Gastroesophageal sphincter (tissue), 4 donors: Measurements from ENCODE around the gene TUT4. TPM values are rescaled to one million over a fixed set of nuclear protein-coding genes. Genes with fewer than 3 reads are reported as not detected.

Source experiments
- ATAC-seq: fragments of 150-250 bp; one replicate; pipeline ENCODE4 v1.9.1; 2016; ENCODE audit warnings: mild to moderate bottlenecking, moderate library complexity
- H3K27ac ChIP-seq, 4 donors: fragments of 200-600 bp; sonication (generic) in 3 of 4; 1 replicate in 3 of 4; 2 replicates in 1 of 4; pipeline ENCODE4 v1.5.1; 2016 to 2019
- H3K27me3 ChIP-seq: fragments of 200-600 bp; sonication (generic); one replicate; pipeline ENCODE4 v1.5.1; 2019
- H3K36me3 ChIP-seq, 2 donors: fragments of 200-600 bp; sonication (generic); one replicate each; pipeline ENCODE4 v1.5.1; 2019; ENCODE audit warnings: control low read depth in 1 of 2
- H3K4me1 ChIP-seq, 3 donors: fragments of 200-600 bp; sonication (generic); 1 replicate in 2 of 3; 2 replicates in 1 of 3; pipeline ENCODE4 v1.5.1; 2016 to 2019; ENCODE audit warnings: control low read depth in 2 of 3
- H3K4me3 ChIP-seq, 2 donors: fragments of 200-600 bp; sonication (generic); one replicate each; pipeline ENCODE4 v1.5.1; 2019; ENCODE audit warnings: mild to moderate bottlenecking in 1 of 2, moderate library complexity in 1 of 2
- H3K9me3 ChIP-seq, 3 donors: fragments of 200-600 bp; sonication (generic); one replicate each; pipeline ENCODE4 v1.5.1; 2017 to 2019; ENCODE audit warnings: control low read depth in 2 of 3
- EP300 ChIP-seq: sonication (generic); formaldehyde crosslinking; IDR thresholded peaks from one replicate; pipeline ENCODE4 v1.6.1; 2017; ENCODE audit warnings: antibody characterized with exemption, mild to moderate bottlenecking
- POLR2A ChIP-seq, 2 donors: fragments of 450-650 bp; IDR thresholded peaks; one replicate each; pipeline ENCODE4 v1.6.1; 2017; ENCODE audit warnings: antibody characterized with exemption in 2 of 2, mild to moderate bottlenecking in 2 of 2, moderate library complexity in 1 of 2
- POLR2AphosphoS5 ChIP-seq: sonication (generic); formaldehyde crosslinking; IDR thresholded peaks from one replicate; pipeline ENCODE4 v1.6.1; 2017; ENCODE audit warnings: antibody characterized with exemption
- WGBS, 2 donors: methylation state at CpG; one replicate each; pipeline ENCODE4 v1.1.5; 2018; ENCODE audit warnings: low coverage in 1 of 2; 5-methylcytosine and 5-hydroxymethylcytosine counted together
- total RNA-seq, 4 donors: library from RNA; depleted of rRNA; stranded (reverse); fragments of >200 nt; gene quantifications; one replicate each; pipeline ENCODE4 v1.1.0, GENCODE V29; 2016
- TF ChIP-seq, protein P1 (sequence below), 4 experiments: fragments of 200-600 bp in 2 of 4; fragments of 450-650 bp in 2 of 4; sonication (generic) in 1 of 4; IDR thresholded peaks; one replicate each; pipeline ENCODE4 v1.5.1; 2017 to 2019; ENCODE audit warnings: antibody characterized with exemption in 4 of 4, mild to moderate bottlenecking in 2 of 4, moderate library complexity in 2 of 4

TUT4 gene
- total RNA-seq, 4 donors from 2014 or later, result 32.3 to 56.5 (median 34.0) TPM

DNA sequence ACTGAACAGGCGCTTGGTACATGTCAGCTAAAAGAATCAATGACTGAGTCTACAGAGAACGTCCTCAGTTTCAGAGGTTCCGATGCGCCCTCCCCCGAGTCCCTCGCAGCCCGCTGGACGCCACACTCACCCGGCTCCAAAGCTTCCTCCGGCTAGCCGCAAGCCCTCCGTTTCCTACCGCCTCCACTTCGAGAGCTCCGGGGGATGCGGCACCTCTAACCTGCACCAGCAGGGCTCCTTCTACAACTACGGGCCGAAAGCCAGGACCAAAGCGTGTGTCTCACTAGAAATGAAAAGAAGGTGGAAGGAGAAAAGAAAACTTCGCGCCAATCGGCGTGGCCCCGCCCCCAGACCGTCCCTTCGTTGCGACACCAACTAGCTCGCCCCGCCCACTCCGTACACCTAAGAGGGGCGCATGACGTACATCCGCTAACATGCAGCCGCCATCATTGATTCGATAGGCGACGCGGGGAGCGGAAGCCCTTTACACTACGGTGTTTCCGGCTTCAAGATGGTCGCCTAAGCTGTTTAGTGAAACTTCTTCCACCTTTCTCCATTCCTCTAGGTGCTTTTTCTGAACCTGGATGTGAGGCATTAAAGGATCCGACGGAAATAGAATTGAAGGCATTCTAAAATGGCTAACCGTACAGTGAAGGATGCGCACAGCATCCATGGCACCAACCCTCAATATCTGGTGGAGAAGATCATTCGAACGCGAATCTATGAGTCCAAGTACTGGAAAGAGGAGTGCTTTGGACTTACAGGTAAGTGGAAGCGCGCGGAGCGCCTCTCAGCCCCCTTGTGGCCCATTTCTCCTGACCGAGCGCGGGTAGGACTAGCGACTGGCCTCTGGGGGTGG is 148.5 kb downstream of the TUT4 start, which contains the start of the genes ORC1 and PRPF38A:
TSS of gene ORC1 (minus strand) at position 308 of the 859 bp plus-strand sequence. CDS start 2,200 bp downstream, outside the sequence.
TSS of gene PRPF38A (plus strand) at position 487 of the 859 bp plus-strand sequence. CDS start at position 635, 148 bp downstream.
- H3K9me3 ChIP-seq, result no peaks in the 10 kb centered on the region
- peak within 1 kb of the TSS; percentile 77 to 96 for H3K4me3 ChIP-seq
- peak; percentile 99 for ATAC-seq
- WGBS, 2 donors, result 2% methylated on average over 9 of the region's 57 CpGs; no CpG with 5 or more reads in 1 of the 2 donors
- peaks cover 0 to 35% of the 10 kb centered on the region in 2 donors for H3K36me3 ChIP-seq
- peaks cover 0 to 35% (median 8%) of the 10 kb centered on the region in 3 donors for H3K4me1 ChIP-seq
- H3K27ac ChIP-seq, result peak within 1 kb of the TSS; percentile 86 to 94 (median 88)
- no peak for TF ChIP-seq EP300
- TF ChIP-seq, protein P1, sequence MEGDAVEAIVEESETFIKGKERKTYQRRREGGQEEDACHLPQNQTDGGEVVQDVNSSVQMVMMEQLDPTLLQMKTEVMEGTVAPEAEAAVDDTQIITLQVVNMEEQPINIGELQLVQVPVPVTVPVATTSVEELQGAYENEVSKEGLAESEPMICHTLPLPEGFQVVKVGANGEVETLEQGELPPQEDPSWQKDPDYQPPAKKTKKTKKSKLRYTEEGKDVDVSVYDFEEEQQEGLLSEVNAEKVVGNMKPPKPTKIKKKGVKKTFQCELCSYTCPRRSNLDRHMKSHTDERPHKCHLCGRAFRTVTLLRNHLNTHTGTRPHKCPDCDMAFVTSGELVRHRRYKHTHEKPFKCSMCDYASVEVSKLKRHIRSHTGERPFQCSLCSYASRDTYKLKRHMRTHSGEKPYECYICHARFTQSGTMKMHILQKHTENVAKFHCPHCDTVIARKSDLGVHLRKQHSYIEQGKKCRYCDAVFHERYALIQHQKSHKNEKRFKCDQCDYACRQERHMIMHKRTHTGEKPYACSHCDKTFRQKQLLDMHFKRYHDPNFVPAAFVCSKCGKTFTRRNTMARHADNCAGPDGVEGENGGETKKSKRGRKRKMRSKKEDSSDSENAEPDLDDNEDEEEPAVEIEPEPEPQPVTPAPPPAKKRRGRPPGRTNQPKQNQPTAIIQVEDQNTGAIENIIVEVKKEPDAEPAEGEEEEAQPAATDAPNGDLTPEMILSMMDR (IDR thresholded peaks at IDR 0.05), result peak; percentile 12 to 67 (median 50)
- peak; percentile 28 to 41 for TF ChIP-seq POLR2A (IDR thresholded peaks at IDR 0.05)
- peak; percentile 83 for TF ChIP-seq POLR2AphosphoS5
- no peaks in the 10 kb centered on the region for H3K27me3 ChIP-seq

DNA sequence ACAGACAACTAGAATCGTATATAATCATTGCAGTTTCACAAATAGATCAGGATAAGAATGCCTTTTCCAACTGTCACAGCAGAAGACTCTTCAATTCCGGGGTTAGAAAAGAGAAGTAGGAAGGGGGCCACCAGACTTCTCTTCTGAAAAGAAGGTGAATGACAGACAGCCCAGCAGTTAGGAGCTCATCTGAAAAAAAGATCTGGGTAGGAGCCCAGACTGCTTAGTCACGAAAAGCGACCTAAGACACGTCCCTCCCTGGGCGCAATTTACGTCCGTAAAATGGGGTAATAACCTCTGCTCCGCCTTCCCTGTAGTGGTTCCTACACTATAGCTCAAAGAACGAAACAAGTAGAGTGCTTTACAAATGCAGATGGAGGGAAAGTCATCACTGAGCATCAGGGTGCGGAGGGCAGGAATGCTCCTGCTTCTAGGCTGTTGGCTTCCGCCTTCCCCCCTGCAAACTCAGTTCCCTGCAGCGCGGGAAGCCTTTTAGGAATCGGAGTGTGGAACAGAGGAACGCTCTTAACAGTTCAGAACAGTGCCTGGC is 149.3 kb downstream of the TUT4 start:
- H3K36me3 ChIP-seq, result peaks cover 0 to 28% of the 10 kb centered on the region in 2 donors
- no peaks in the 10 kb centered on the region for H3K9me3 ChIP-seq
- TF ChIP-seq EP300 (no peak), POLR2AphosphoS5 (no peak), POLR2A (IDR thresholded peaks at IDR 0.05) (no peak)
- TF ChIP-seq, protein P1 (IDR thresholded peaks at IDR 0.05), result no peak
- ATAC-seq, result peak; percentile 10
- H3K27ac ChIP-seq, result peak overlapping the region in 3 of 4 donors; percentile 86 to 94 (median 90)
- no peaks in the 10 kb centered on the region for H3K27me3 ChIP-seq
- H3K4me3 ChIP-seq, result peak overlapping the region; percentile 77 to 96
- peaks cover 0 to 35% (median 8%) of the 10 kb centered on the region in 3 donors for H3K4me1 ChIP-seq
- 0 to 2% methylated on average over 9 to 11 of the region's 16 CpGs for WGBS, 2 donors

DNA sequence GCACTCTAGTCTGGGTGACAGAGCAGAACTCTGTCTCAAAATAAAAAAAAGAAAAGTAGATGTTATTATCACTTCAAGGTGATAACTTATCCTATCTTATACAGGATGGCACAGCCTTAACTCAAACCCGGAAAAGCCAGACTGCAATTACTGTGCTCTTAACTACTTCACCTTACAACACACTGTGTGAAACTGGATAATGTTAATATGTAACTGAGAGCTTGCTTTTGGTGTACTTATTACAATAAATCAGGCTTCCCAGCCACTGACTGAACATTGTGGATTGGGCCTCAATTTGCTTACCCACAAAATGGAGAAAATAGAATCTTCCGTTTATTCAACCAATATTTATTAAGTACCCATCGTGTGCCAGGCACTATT is 150.0 kb downstream of the TUT4 start:
- TF ChIP-seq EP300 (no peak), POLR2AphosphoS5 (no peak), POLR2A (IDR thresholded peaks at IDR 0.05) (no peak)
- TF ChIP-seq, protein P1 (IDR thresholded peaks at IDR 0.05), result no peak
- WGBS, 2 donors, result 60 to 62% methylated on average over 3 of the region's 3 CpGs
- ATAC-seq, result no peak
- H3K27ac ChIP-seq, result no peak overlapping the region
- H3K4me1 ChIP-seq, result peaks cover 0 to 35% (median 8%) of the 10 kb centered on the region in 3 donors
- no peaks in the 10 kb centered on the region for H3K27me3 ChIP-seq
- H3K36me3 ChIP-seq, result peaks cover 0 to 20% of the 10 kb centered on the region in 2 donors
- H3K4me3 ChIP-seq, result no peak overlapping the region
- no peaks in the 10 kb centered on the region for H3K9me3 ChIP-seq

DNA sequence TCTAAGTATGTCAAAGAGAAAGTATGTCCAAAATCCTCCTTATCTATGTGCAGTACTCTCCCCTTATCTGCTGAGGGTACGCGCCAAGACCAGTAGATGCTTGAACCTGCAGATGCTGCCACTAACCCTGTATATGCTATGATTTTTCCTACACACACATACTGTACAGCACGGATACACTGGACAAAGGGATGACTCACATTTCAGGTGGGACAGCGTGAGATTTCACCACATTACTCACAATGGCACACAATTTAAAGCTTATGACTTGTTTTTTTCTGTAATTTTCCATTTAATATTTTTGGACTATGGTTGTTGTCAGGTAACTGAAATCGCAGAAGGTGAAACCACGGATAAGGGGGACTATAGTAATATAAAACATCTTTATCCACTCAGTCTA is 152.8 kb downstream of the TUT4 start:
- H3K9me3 ChIP-seq, result no peaks in the 10 kb centered on the region
- no peak overlapping the region for H3K27ac ChIP-seq
- peaks cover 0 to 12% (median under 1%) of the 10 kb centered on the region in 3 donors for H3K4me1 ChIP-seq
- H3K36me3 ChIP-seq, result no peaks in the 10 kb centered on the region
- no peak for ATAC-seq
- TF ChIP-seq POLR2AphosphoS5 (no peak), POLR2A (IDR thresholded peaks at IDR 0.05) (no peak), EP300 (no peak)
- TF ChIP-seq, protein P1 (IDR thresholded peaks at IDR 0.05), result no peak
- WGBS, 2 donors, result 87 to 90% methylated on average over 6 of the region's 6 CpGs
- H3K4me3 ChIP-seq, result no peak overlapping the region
- H3K27me3 ChIP-seq, result no peaks in the 10 kb centered on the region
